PC-3 (cell line): Measurements from ENCODE around the gene NDUFAF2. TPM values are rescaled to one million over a fixed set of nuclear protein-coding genes. Genes with fewer than 3 reads are reported as not detected.

Source experiments
- ATAC-seq: fragments of 200-7000 bp; cut with Tn5 transposase; 2 replicates; pipeline ENCODE4 v1.9.1; 2020; ENCODE audit warnings: mild to moderate bottlenecking, moderate library complexity
- BruUV-seq: library from RNA; stranded (reverse); fragments of 400-500 nt; replicated peaks from 2 replicates; lab custom pipeline; 2021; lab: Mats Ljungman, UMichigan
- CTCF ChIA-PET: fragments of 300-600 bp; sonication (Branson Sonifier 250); formaldehyde crosslinking; loops from one replicate; lab custom pipeline; 2022; ENCODE audit warnings: antibody characterized with exemption; lab: Charles Lee
- POLR2A ChIA-PET: fragments of 300-600 bp; sonication (Branson Sonifier 250); formaldehyde crosslinking; loops from one replicate; lab custom pipeline; 2022; ENCODE audit warnings: antibody characterized with exemption; ENCODE audit not compliant: unreplicated experiment; lab: Charles Lee
- DNase-seq: peaks from one replicate; pipeline ENCODE4 v3.0.0-alpha.2; 2015
- H2AFZ ChIP-seq: fragments of 300-600 bp; sonication (generic); 2 replicates; pipeline ENCODE4 v1.6.0; 2016; ENCODE audit warnings: antibody characterized with exemption, low read length
- H3F3A ChIP-seq: fragments of 300-600 bp; sonication (generic); one replicate; pipeline ENCODE4 v1.6.0; 2017; ENCODE audit warnings: antibody characterized with exemption, low read length, control low read depth, mild to moderate bottlenecking; ENCODE audit not compliant: unreplicated experiment
- H3K27ac ChIP-seq: fragments of 300-600 bp; sonication (generic); 2 replicates; pipeline ENCODE4 v1.5.1; 2016; ENCODE audit warnings: mild to moderate bottlenecking, low read length
- H3K27me3 ChIP-seq: fragments of 300-600 bp; sonication (generic); 2 replicates; pipeline ENCODE4 v1.6.1; 2016; ENCODE audit warnings: low read length, mixed read lengths
- H3K36me3 ChIP-seq: fragments of 300-600 bp; sonication (generic); 2 replicates; pipeline ENCODE4 v1.6.1; 2016; ENCODE audit warnings: low read depth, mixed run types, low read length, mixed read lengths
- H3K4me1 ChIP-seq: fragments of 300-600 bp; sonication (generic); 2 replicates; pipeline ENCODE4 v1.5.1; 2016; ENCODE audit warnings: low read length; ENCODE audit not compliant: insufficient read depth
- H3K4me2 ChIP-seq: fragments of 300-600 bp; sonication (generic); 2 replicates; pipeline ENCODE4 v1.6.0; 2016; ENCODE audit warnings: low read length
- H3K4me3 ChIP-seq: fragments of 300-600 bp; sonication (generic); 2 replicates; pipeline ENCODE4 v1.5.1; 2016; ENCODE audit warnings: mild to moderate bottlenecking, low read length, mixed read lengths
- H3K79me2 ChIP-seq: fragments of 300-600 bp; sonication (generic); 2 replicates; pipeline ENCODE4 v1.6.1; 2017; ENCODE audit warnings: low read length, mixed read lengths
- H3K9ac ChIP-seq: fragments of 300-600 bp; sonication (generic); 2 replicates; pipeline ENCODE4 v1.6.0; 2016; ENCODE audit warnings: mild to moderate bottlenecking, low read length
- H3K9me2 ChIP-seq: fragments of 300-600 bp; sonication (generic); replicated peaks from 2 replicates; pipeline ENCODE4 v1.6.1; 2016; ENCODE audit warnings: mixed run types, low read length, mixed read lengths
- H3K9me3 ChIP-seq: fragments of 300-600 bp; sonication (generic); 2 replicates; pipeline ENCODE4 v1.6.1; 2016; ENCODE audit warnings: low read length, mixed read lengths
- H4K20me1 ChIP-seq: fragments of 300-600 bp; sonication (generic); 2 replicates; pipeline ENCODE4 v1.6.1; 2016; ENCODE audit warnings: low read length, mixed read lengths
- CTCF ChIP-seq: fragments of 300-600 bp; sonication (generic); conservative IDR thresholded peaks from 2 replicates; pipeline ENCODE4 v1.5.1; 2017; ENCODE audit warnings: antibody characterized with exemption, low read depth, mild to moderate bottlenecking, low read length
- EZH2 ChIP-seq: fragments of 300-600 bp; sonication (generic); IDR thresholded peaks from one replicate; pipeline ENCODE4 v1.6.1; 2017; ENCODE audit warnings: antibody characterized with exemption, mild to moderate bottlenecking, low read length; ENCODE audit not compliant: unreplicated experiment
- EZH2phosphoT487 ChIP-seq: fragments of 300-600 bp; sonication (generic); IDR thresholded peaks from 2 replicates; pipeline ENCODE4 v1.6.1; 2018; ENCODE audit warnings: mild to moderate bottlenecking, antibody characterized with exemption, low read length, borderline replicate concordance
- intact Hi-C: fragments of 100-400 bp; cut with micrococcal nuclease; formaldehyde crosslinking; loops from 2 replicates; pipeline ENCODE4 v1.9.0; 2023
- total RNA-seq: library from RNA; depleted of rRNA; stranded (reverse); fragments of >200 nt; gene quantifications from 2 replicates; pipeline ENCODE4 v1.2.3, GENCODE V29; 2014

The NDUFAF2 gene
- total RNA-seq, 1 experiment from 2014 or later: 41.9 TPM

- Histone ChIP-seq H3K4me3 (no peak overlapping the region), H3K4me1 (no peaks in the 10 kb centered on the region), H3K4me2 (no peak overlapping the region), H3F3A (no peaks in the 10 kb centered on the region), H3K36me3 (no peaks in the 10 kb centered on the region), H4K20me1 (no peaks in the 10 kb centered on the region), H2AFZ (no peak overlapping the region), H3K9ac (no peak overlapping the region), H3K27me3 (no peaks in the 10 kb centered on the region), H3K79me2 (no peaks in the 10 kb centered on the region), H3K9me3 (no peaks in the 10 kb centered on the region), H3K9me2 (no peaks in the 10 kb centered on the region), H3K27ac (no peak overlapping the region)
- ATAC-seq: no peak
- CTCF ChIA-PET: no interaction called here
- DNase-seq: no peak
- POLR2A ChIA-PET: no interaction called here
- no TSS peak for BruUV-seq
- no peak for TF ChIP-seq EZH2phosphoT487
- TF ChIP-seq CTCF: no peak
- no peak for TF ChIP-seq EZH2
- intact Hi-C loops: no loop called here
Observed at GRCh38 chr5:60989790-60990189, 44.8 kb downstream of the NDUFAF2 start.

- Histone ChIP-seq H3K9me3 (no peaks in the 10 kb centered on the region), H3K36me3 (no peaks in the 10 kb centered on the region), H3K79me2 (no peaks in the 10 kb centered on the region), H3K4me1 (no peaks in the 10 kb centered on the region), H3K4me2 (no peak overlapping the region), H2AFZ (no peak overlapping the region), H3K4me3 (no peak overlapping the region), H3K9me2 (no peaks in the 10 kb centered on the region), H3K9ac (no peak overlapping the region), H3F3A (no peaks in the 10 kb centered on the region), H3K27ac (no peak overlapping the region), H3K27me3 (no peaks in the 10 kb centered on the region), H4K20me1 (no peaks in the 10 kb centered on the region)
- intact Hi-C loops: no loop called here
- POLR2A ChIA-PET: no interaction called here
- DNase-seq: no peak
- no peak for ATAC-seq
- TF ChIP-seq EZH2: no peak
- TF ChIP-seq CTCF: no peak
- no peak for TF ChIP-seq EZH2phosphoT487
- no TSS peak for BruUV-seq
- CTCF ChIA-PET: no interaction called here
Observed at GRCh38 chr5:60992871-60993270, 47.9 kb downstream of the NDUFAF2 start.

GRCh38 chr5:60993425-60993824, 48.4 kb downstream of the NDUFAF2 start:
- Histone ChIP-seq H2AFZ (no peak overlapping the region), H3K4me3 (no peak overlapping the region), H3K9me2 (no peaks in the 10 kb centered on the region), H3F3A (no peaks in the 10 kb centered on the region), H3K4me1 (no peaks in the 10 kb centered on the region), H3K27me3 (no peaks in the 10 kb centered on the region), H3K9me3 (no peaks in the 10 kb centered on the region), H3K4me2 (no peak overlapping the region), H3K9ac (no peak overlapping the region), H3K36me3 (no peaks in the 10 kb centered on the region), H4K20me1 (no peaks in the 10 kb centered on the region), H3K27ac (no peak overlapping the region), H3K79me2 (no peaks in the 10 kb centered on the region)
- no peak for TF ChIP-seq EZH2
- TF ChIP-seq EZH2phosphoT487: no peak
- no peak for DNase-seq
- POLR2A ChIA-PET: no interaction called here
- no TSS peak for BruUV-seq
- ATAC-seq: no peak
- CTCF ChIA-PET: no interaction called here
- intact Hi-C loops: no loop called here
